Testis (tissue), 2 donors: ENCODE results near the gene LAMA1.

Experiments used
- CTCF ChIP-seq, 3 experiments: fragments of 450-650 bp in 2 of 3; fragments of 200-600 bp in 1 of 3; sonication (generic) in 1 of 3; IDR thresholded peaks; one replicate each; pipeline ENCODE4 v1.5.1; 2016 to 2019; ENCODE audit warnings: antibody characterized with exemption in 3 of 3, mild to moderate bottlenecking in 2 of 3, moderate library complexity in 1 of 3
- POLR2A ChIP-seq: fragments of 450-650 bp; IDR thresholded peaks from one replicate; pipeline ENCODE4 v1.6.1; 2017; ENCODE audit warnings: antibody characterized with exemption, mild to moderate bottlenecking, moderate library complexity

- TF ChIP-seq POLR2A (no peak), CTCF (IDR thresholded peaks at IDR 0.05) (no peak)
Observed at GRCh38 chr18:7117390-7118355, at the start of gene LAMA1.
